IPS-20b (cell line): ENCODE data around the gene ELP2.

Experiments
- H3K27ac ChIP-seq: one replicate; pipeline ENCODE4 v1.5.1; 2013; ENCODE audit warnings: low read length
- H3K27me3 ChIP-seq: 2 replicates; pipeline ENCODE4 v1.6.1; 2013; ENCODE audit warnings: mild to moderate bottlenecking, low read length, inconsistent platforms; ENCODE audit not compliant: insufficient read depth
- H3K36me3 ChIP-seq: 2 replicates; pipeline ENCODE4 v1.6.1; 2013; ENCODE audit warnings: low read depth, mild to moderate bottlenecking, inconsistent platforms, low read length, moderate library complexity; ENCODE audit not compliant: insufficient read depth
- H3K4me1 ChIP-seq: 2 replicates; pipeline ENCODE4 v1.6.1; 2013; ENCODE audit warnings: mild to moderate bottlenecking, control low read depth, inconsistent platforms, low read length, moderate library complexity; ENCODE audit not compliant: insufficient read depth
- H3K4me3 ChIP-seq: 2 replicates; pipeline ENCODE4 v1.5.1; 2013; ENCODE audit warnings: mild to moderate bottlenecking, low read length, inconsistent platforms
- H3K9ac ChIP-seq: 2 replicates; pipeline ENCODE4 v1.6.1; 2013; ENCODE audit warnings: low read depth, mild to moderate bottlenecking, inconsistent platforms, low read length, moderate library complexity
- H3K9me3 ChIP-seq: 2 replicates; pipeline ENCODE4 v1.6.1; 2013; ENCODE audit warnings: mild to moderate bottlenecking, low read depth, low read length, inconsistent platforms; ENCODE audit not compliant: insufficient read depth

ELP2 gene

GRCh38 chr18:36211612-36212065 lies 81.9 kb downstream of the ELP2 start:
- Histone ChIP-seq H3K4me3 (no peak overlapping the region), H3K9me3 (no peaks in the 10 kb centered on the region), H3K36me3 (no peaks in the 10 kb centered on the region), H3K27me3 (no peaks in the 10 kb centered on the region), H3K9ac (no peak overlapping the region), H3K4me1 (no peaks in the 10 kb centered on the region), H3K27ac (no peak overlapping the region)

GRCh38 chr18:36212301-36213171 lies 82.8 kb downstream of the ELP2 start:
- Histone ChIP-seq H3K4me3 (no peak overlapping the region), H3K9ac (no peak overlapping the region), H3K27me3 (no peaks in the 10 kb centered on the region), H3K4me1 (no peaks in the 10 kb centered on the region), H3K36me3 (no peaks in the 10 kb centered on the region), H3K9me3 (no peaks in the 10 kb centered on the region), H3K27ac (no peak overlapping the region)

GRCh38 chr18:36214811-36215210 lies 85.1 kb downstream of the ELP2 start:
- Histone ChIP-seq H3K27ac (no peak overlapping the region), H3K4me3 (no peak overlapping the region), H3K36me3 (no peaks in the 10 kb centered on the region), H3K4me1 (no peaks in the 10 kb centered on the region), H3K9me3 (no peaks in the 10 kb centered on the region), H3K27me3 (no peaks in the 10 kb centered on the region), H3K9ac (no peak overlapping the region)

GRCh38 chr18:36215577-36215976 lies 85.9 kb downstream of the ELP2 start:
- Histone ChIP-seq H3K9ac (no peak overlapping the region), H3K27me3 (no peaks in the 10 kb centered on the region), H3K9me3 (no peaks in the 10 kb centered on the region), H3K4me1 (no peaks in the 10 kb centered on the region), H3K27ac (no peak overlapping the region), H3K4me3 (no peak overlapping the region), H3K36me3 (no peaks in the 10 kb centered on the region)

- Histone ChIP-seq H3K27me3 (no peaks in the 10 kb centered on the region), H3K9ac (no peak overlapping the region), H3K36me3 (no peaks in the 10 kb centered on the region), H3K4me3 (no peak overlapping the region), H3K4me1 (no peaks in the 10 kb centered on the region), H3K9me3 (no peaks in the 10 kb centered on the region), H3K27ac (no peak overlapping the region)
These were observed 87.6 kb downstream of the ELP2 start for GRCh38 chr18:36217348-36217747.

- no peak overlapping the region for H3K4me3 ChIP-seq
- H3K36me3 ChIP-seq = peaks cover 3% of the 10 kb centered on the region; the same call in 1 of the 2 replicates
- no peaks in the 10 kb centered on the region for H3K27me3 ChIP-seq
- H3K4me1 ChIP-seq = no peaks in the 10 kb centered on the region
- H3K27ac ChIP-seq = no peak overlapping the region
- H3K9ac ChIP-seq = no peak overlapping the region
- H3K9me3 ChIP-seq = peaks cover 10% of the 10 kb centered on the region
These were observed 99.5 kb downstream of the ELP2 start for GRCh38 chr18:36229188-36229587.
